ENCODE results near the gene FZD8.

GRCh38 chr10:35612385-35613106, 29.6 kb downstream of the FZD8 start:
- no peak for TF ChIP-seq CTCF (IDR thresholded peaks at IDR 0.05; ENCODE audit: low read length)
- TF ChIP-seq EZH2 (IDR thresholded peaks at IDR 0.05; ENCODE audit: borderline replicate concordance, low read length) = no peak
